ENCODE measurements around the gene CEP85. TPM values are rescaled to one million over a fixed set of nuclear protein-coding genes. Genes with fewer than 3 reads are reported as not detected.
A peak's percentile ranks its signal among the peaks of the same experiment; 100 is the strongest.

Gene CEP85
- total and polyA plus RNA-seq, 9 of the 15 experiments (the other 6 are each of a cell fraction or from before 2014, with no cell fraction given), result 42.1 to 140 (median 92.6) TPM

DNA sequence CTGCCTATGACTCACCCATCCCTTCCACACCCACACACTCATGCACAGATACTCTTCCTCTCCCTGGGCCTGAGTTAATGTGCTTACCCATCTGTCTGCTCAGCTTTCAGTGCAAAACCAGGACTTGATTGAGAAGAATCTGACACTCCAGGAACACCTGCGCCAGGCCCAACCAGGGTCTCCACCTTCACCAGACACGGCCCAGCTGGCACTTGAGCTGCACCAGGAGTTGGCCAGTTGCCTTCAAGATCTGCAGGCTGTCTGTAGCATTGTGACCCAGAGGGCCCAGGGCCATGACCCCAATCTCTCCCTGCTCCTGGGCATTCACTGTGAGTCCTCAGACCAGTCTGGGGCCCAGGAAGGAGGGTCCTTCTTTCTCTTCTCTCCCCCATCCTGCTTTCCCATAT, 42.4 kb downstream of the CEP85 start (continued):
- TF ChIP-seq KLF16 (IDR thresholded peaks at IDR 0.05), result no peak
- TF ChIP-seq ZKSCAN8 (CRISPR knock-in tag; IDR thresholded peaks at IDR 0.05), result no peak; the same call in 1 of the 2 replicates
- TF ChIP-seq SREBF1 (IDR thresholded peaks at IDR 0.05; ENCODE audit: borderline replicate concordance, low read depth, low read length), result no peak
- TF ChIP-seq SIN3B (IDR thresholded peaks at IDR 0.05; ENCODE audit: low read depth), result no peak
- no peak for TF ChIP-seq ZNF41 (CRISPR knock-in tag; conservative IDR thresholded peaks at IDR 0.05)
- no peak for TF ChIP-seq ZNF512 (tag; IDR thresholded peaks at IDR 0.05)
- TF ChIP-seq DIDO1 (tag; IDR thresholded peaks at IDR 0.05; ENCODE audit: low read depth), result no peak
- TF ChIP-seq STAT5A (IDR thresholded peaks at IDR 0.05; ENCODE audit: borderline replicate concordance, low read length), result no peak
- no peak for TF ChIP-seq BRF1 (IDR thresholded peaks at IDR 0.05; ENCODE audit: borderline replicate concordance, extremely low read depth, insufficient read length)
- TF ChIP-seq ZNF830 (CRISPR knock-in tag; IDR thresholded peaks at IDR 0.05), result no peak
- no peak for TF ChIP-seq RB1 (IDR thresholded peaks at IDR 0.05; ENCODE audit: low read depth)
- no peak for TF ChIP-seq ZNF232 (CRISPR knock-in tag; IDR thresholded peaks at IDR 0.05)
- TF ChIP-seq, protein P1, sequence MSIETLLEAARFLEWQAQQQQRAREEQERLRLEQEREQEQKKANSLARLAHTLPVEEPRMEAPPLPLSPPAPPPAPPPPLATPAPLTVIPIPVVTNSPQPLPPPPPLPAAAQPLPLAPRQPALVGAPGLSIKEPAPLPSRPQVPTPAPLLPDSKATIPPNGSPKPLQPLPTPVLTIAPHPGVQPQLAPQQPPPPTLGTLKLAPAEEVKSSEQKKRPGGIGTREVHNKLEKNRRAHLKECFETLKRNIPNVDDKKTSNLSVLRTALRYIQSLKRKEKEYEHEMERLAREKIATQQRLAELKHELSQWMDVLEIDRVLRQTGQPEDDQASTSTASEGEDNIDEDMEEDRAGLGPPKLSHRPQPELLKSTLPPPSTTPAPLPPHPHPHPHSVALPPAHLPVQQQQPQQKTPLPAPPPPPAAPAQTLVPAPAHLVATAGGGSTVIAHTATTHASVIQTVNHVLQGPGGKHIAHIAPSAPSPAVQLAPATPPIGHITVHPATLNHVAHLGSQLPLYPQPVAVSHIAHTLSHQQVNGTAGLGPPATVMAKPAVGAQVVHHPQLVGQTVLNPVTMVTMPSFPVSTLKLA (conservative IDR thresholded peaks at IDR 0.05), result no peak
- TF ChIP-seq SOX6 (IDR thresholded peaks at IDR 0.05), result no peak
- TF ChIP-seq EP300 (IDR thresholded peaks at IDR 0.05; ENCODE audit: low read length), result no peak
- peak; percentile 28; the same call in 1 of the 2 replicates for TF ChIP-seq CBFA2T2 (conservative IDR thresholded peaks at IDR 0.05)
- no peak for TF ChIP-seq LARP7 (IDR thresholded peaks at IDR 0.05)
- peak; percentile 5; the same call in 1 of the 2 replicates for TF ChIP-seq ATF3 (IDR thresholded peaks at IDR 0.05)
- no peak; the same call in 1 of the 2 replicates for TF ChIP-seq ATF3 (CRISPR knock-in tag; conservative IDR thresholded peaks at IDR 0.05)
- no peak for TF ChIP-seq FOXP1 (CRISPR knock-in tag; IDR thresholded peaks at IDR 0.05)
- TF ChIP-seq ZNF589 (CRISPR knock-in tag; IDR thresholded peaks at IDR 0.05; ENCODE audit: low read depth), result no peak
- TF ChIP-seq HDAC6 (IDR thresholded peaks at IDR 0.05; ENCODE audit: low read depth, low read length), result no peak
- TF ChIP-seq NBN (IDR thresholded peaks at IDR 0.05; ENCODE audit: low read depth), result no peak
- no peak for TF ChIP-seq NUFIP1 (IDR thresholded peaks at IDR 0.05; ENCODE audit: partially characterized antibody)
- TF ChIP-seq ZFP36 (IDR thresholded peaks at IDR 0.05; ENCODE audit: low read depth, low read length, partially characterized antibody), result no peak
- no peak for TF ChIP-seq NR2C2 (CRISPR knock-in tag; IDR thresholded peaks at IDR 0.05)
- TF ChIP-seq NR2C2 (tag; IDR thresholded peaks at IDR 0.05), result 0 out of 2 replicates have a peak, but pooled peaks have one; percentile 44
- no peak; the same call in 1 of the 2 replicates for TF ChIP-seq DPF2 (IDR thresholded peaks at IDR 0.05)
- TF ChIP-seq SLC30A9 (CRISPR knock-in tag; IDR thresholded peaks at IDR 0.05), result no peak
- TF ChIP-seq RBM25 (IDR thresholded peaks at IDR 0.05; ENCODE audit: low read depth, low read length, severe bottlenecking), result no peak

Data from K562 (cell line).